Stimulated activated CD8-positive, alpha-beta memory T cell treated with anti-CD3 and anti-CD28 coated beads, Interleukin-7, amount 100 ng/mL, for 4 hours (primary cell): ENCODE measurements around the gene SH3BP4.

ENCODE experiments used
- DNase-seq, 2 donors: peaks; one replicate each; pipeline ENCODE4 v3.0.0-alpha.2; 2020; ENCODE audit warnings: low read depth in 2 of 2

SH3BP4 gene

GRCh38 chr2:235034265-235035118, 82.7 kb downstream of the SH3BP4 start:
- no peak for DNase-seq

GRCh38 chr2:235037604-235038166, 85.9 kb downstream of the SH3BP4 start:
- DNase-seq: no peak

- DNase-seq: no peak
Measured at GRCh38 chr2:235041221-235041917, 89.6 kb downstream of the SH3BP4 start.

GRCh38 chr2:235041918-235042575, 90.2 kb downstream of the SH3BP4 start:
- no peak for DNase-seq

GRCh38 chr2:235042576-235043515, 91.0 kb downstream of the SH3BP4 start:
- DNase-seq: no peak

- no peak for DNase-seq
Measured at GRCh38 chr2:235043762-235044500, 92.1 kb downstream of the SH3BP4 start.

- no peak for DNase-seq
Measured at GRCh38 chr2:235044501-235045271, 92.9 kb downstream of the SH3BP4 start.

GRCh38 chr2:235045336-235045972, 93.6 kb downstream of the SH3BP4 start:
- no peak for DNase-seq

- no peak for DNase-seq
Measured at GRCh38 chr2:235045973-235046343, 94.1 kb downstream of the SH3BP4 start.

GRCh38 chr2:235046589-235046988, 94.8 kb downstream of the SH3BP4 start:
- DNase-seq: no peak

- DNase-seq: no peak
Measured at GRCh38 chr2:235047171-235048160, 95.6 kb downstream of the SH3BP4 start.

GRCh38 chr2:235048549-235048948, 96.7 kb downstream of the SH3BP4 start:
- no peak for DNase-seq

GRCh38 chr2:235049069-235049468, 97.3 kb downstream of the SH3BP4 start:
- DNase-seq: no peak

GRCh38 chr2:235049719-235050118, 97.9 kb downstream of the SH3BP4 start:
- no peak for DNase-seq

GRCh38 chr2:235050980-235051351, 99.1 kb downstream of the SH3BP4 start:
- DNase-seq: no peak

- DNase-seq: no peak
Measured at GRCh38 chr2:235051436-235052260, 99.8 kb downstream of the SH3BP4 start.
